ENCODE results near the gene ARHGAP10.

ARHGAP10 gene

DNA sequence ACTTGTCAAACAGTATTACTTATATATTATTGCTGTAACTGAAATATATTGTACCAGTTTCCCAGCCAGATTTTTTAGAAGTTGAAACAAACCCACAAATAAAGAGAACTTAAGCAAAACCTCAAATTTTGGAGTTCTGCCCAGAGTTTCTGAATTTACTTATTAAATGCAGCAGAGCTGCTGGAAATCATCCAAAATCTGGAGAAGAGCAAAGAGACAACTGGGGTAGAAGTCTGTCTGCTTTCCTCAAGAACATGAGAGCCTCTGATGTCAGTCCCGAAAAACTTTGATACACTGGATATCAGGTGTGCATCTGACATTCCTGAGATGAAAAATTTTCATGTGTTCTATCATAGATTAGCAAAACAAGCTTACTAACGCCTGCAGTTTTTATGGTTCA, 384.4 kb downstream of the ARHGAP10 start:
- H3K4me1 ChIP-seq (ENCODE audit: insufficient read depth, low read length): no peaks in the 10 kb centered on the region
- H3K9ac ChIP-seq (ENCODE audit: low read depth, low read length): no peak overlapping the region
- no peak overlapping the region for H3K4me2 ChIP-seq (ENCODE audit: insufficient read depth, low read length)
- H3K36me3 ChIP-seq (ENCODE audit: insufficient read depth, low read length): no peaks in the 10 kb centered on the region
- H3K27me3 ChIP-seq (ENCODE audit: insufficient read depth, low read length, poor library complexity): no peaks in the 10 kb centered on the region
- H3K9me3 ChIP-seq (ENCODE audit: insufficient read depth, low read length, severe bottlenecking): no peaks in the 10 kb centered on the region
- no peaks in the 10 kb centered on the region for H3K79me2 ChIP-seq (ENCODE audit: insufficient read depth, low read length)
- no peak overlapping the region for H3K27ac ChIP-seq (ENCODE audit: low read length)
- ATAC-seq (ENCODE audit: insufficient read depth, low read depth) (no peak), DNase-seq (no peak)
- H2AFZ ChIP-seq (ENCODE audit: low read depth, low read length): no peak overlapping the region
- H4K20me1 ChIP-seq (ENCODE audit: insufficient read depth, low read length): no peaks in the 10 kb centered on the region
- TF ChIP-seq CTCF (IDR thresholded peaks at IDR 0.05; ENCODE audit: borderline replicate concordance, extremely low read depth, low read length, poor library complexity, severe bottlenecking): no peak
- TF ChIP-seq EZH2 (IDR thresholded peaks at IDR 0.05; ENCODE audit: borderline replicate concordance, low read depth, low read length, severe bottlenecking): no peak
- no peak overlapping the region for H3K4me3 ChIP-seq (ENCODE audit: low read depth in 1 of 2, low read length in 2 of 2)

GRCh38 chr4:148116969-148117368, 385.1 kb downstream of the ARHGAP10 start:
- TF ChIP-seq EZH2 (IDR thresholded peaks at IDR 0.05; ENCODE audit: borderline replicate concordance, low read depth, low read length, severe bottlenecking) (no peak), CTCF (IDR thresholded peaks at IDR 0.05; ENCODE audit: borderline replicate concordance, extremely low read depth, low read length, poor library complexity, severe bottlenecking) (no peak)
- no peak overlapping the region for H3K27ac ChIP-seq (ENCODE audit: low read length)
- H3K9ac ChIP-seq (ENCODE audit: low read depth, low read length): no peak overlapping the region
- no peak overlapping the region for H3K4me3 ChIP-seq (ENCODE audit: low read depth in 1 of 2, low read length in 2 of 2)
- no peaks in the 10 kb centered on the region for H3K36me3 ChIP-seq (ENCODE audit: insufficient read depth, low read length)
- no peak for ATAC-seq (ENCODE audit: insufficient read depth, low read depth)
- H2AFZ ChIP-seq (ENCODE audit: low read depth, low read length): no peak overlapping the region
- no peaks in the 10 kb centered on the region for H3K79me2 ChIP-seq (ENCODE audit: insufficient read depth, low read length)
- DNase-seq: no peak
- H4K20me1 ChIP-seq (ENCODE audit: insufficient read depth, low read length): no peaks in the 10 kb centered on the region
- H3K4me2 ChIP-seq (ENCODE audit: insufficient read depth, low read length): no peak overlapping the region
- no peaks in the 10 kb centered on the region for H3K4me1 ChIP-seq (ENCODE audit: insufficient read depth, low read length)
- H3K9me3 ChIP-seq (ENCODE audit: insufficient read depth, low read length, severe bottlenecking): no peaks in the 10 kb centered on the region
- H3K27me3 ChIP-seq (ENCODE audit: insufficient read depth, low read length, poor library complexity): no peaks in the 10 kb centered on the region

GRCh38 chr4:148118179-148118578, 386.3 kb downstream of the ARHGAP10 start:
- Histone ChIP-seq H3K4me3 (ENCODE audit: low read depth in 1 of 2, low read length in 2 of 2) (no peak overlapping the region), H3K9ac (ENCODE audit: low read depth, low read length) (no peak overlapping the region), H3K4me2 (ENCODE audit: insufficient read depth, low read length) (no peak overlapping the region), H3K36me3 (ENCODE audit: insufficient read depth, low read length) (no peaks in the 10 kb centered on the region), H3K27me3 (ENCODE audit: insufficient read depth, low read length, poor library complexity) (no peaks in the 10 kb centered on the region), H4K20me1 (ENCODE audit: insufficient read depth, low read length) (no peaks in the 10 kb centered on the region), H3K79me2 (ENCODE audit: insufficient read depth, low read length) (no peaks in the 10 kb centered on the region), H3K4me1 (ENCODE audit: insufficient read depth, low read length) (no peaks in the 10 kb centered on the region), H3K27ac (ENCODE audit: low read length) (no peak overlapping the region), H2AFZ (ENCODE audit: low read depth, low read length) (no peak overlapping the region), H3K9me3 (ENCODE audit: insufficient read depth, low read length, severe bottlenecking) (no peaks in the 10 kb centered on the region)
- no peak for DNase-seq
- no peak for ATAC-seq (ENCODE audit: insufficient read depth, low read depth)
- TF ChIP-seq CTCF (IDR thresholded peaks at IDR 0.05; ENCODE audit: borderline replicate concordance, extremely low read depth, low read length, poor library complexity, severe bottlenecking) (no peak), EZH2 (IDR thresholded peaks at IDR 0.05; ENCODE audit: borderline replicate concordance, low read depth, low read length, severe bottlenecking) (no peak)

DNA sequence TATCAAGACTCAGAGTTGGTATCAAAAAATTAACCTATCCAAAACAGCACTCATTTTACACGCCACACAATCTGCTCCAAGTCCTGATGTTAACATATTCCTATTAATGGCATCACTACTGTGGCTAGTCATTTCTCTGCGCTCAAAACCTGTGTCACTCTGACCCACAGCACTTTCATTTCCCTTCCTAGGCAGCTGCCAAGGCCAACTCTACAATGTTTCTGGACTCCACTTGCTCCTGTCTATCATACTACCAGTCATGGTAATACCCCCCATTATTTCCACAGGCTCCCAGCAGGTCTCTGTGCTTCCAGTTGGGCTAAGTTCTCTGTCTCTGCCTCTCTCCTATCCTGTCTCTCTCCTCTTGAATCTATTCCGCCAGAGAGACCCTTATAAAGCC, 386.7 kb downstream of the ARHGAP10 start:
- Histone ChIP-seq H3K27me3 (ENCODE audit: insufficient read depth, low read length, poor library complexity) (no peaks in the 10 kb centered on the region), H3K4me3 (ENCODE audit: low read depth in 1 of 2, low read length in 2 of 2) (no peak overlapping the region), H3K36me3 (ENCODE audit: insufficient read depth, low read length) (no peaks in the 10 kb centered on the region), H3K79me2 (ENCODE audit: insufficient read depth, low read length) (no peaks in the 10 kb centered on the region), H3K27ac (ENCODE audit: low read length) (no peak overlapping the region), H4K20me1 (ENCODE audit: insufficient read depth, low read length) (no peaks in the 10 kb centered on the region), H3K9ac (ENCODE audit: low read depth, low read length) (no peak overlapping the region), H2AFZ (ENCODE audit: low read depth, low read length) (no peak overlapping the region), H3K4me1 (ENCODE audit: insufficient read depth, low read length) (no peaks in the 10 kb centered on the region), H3K4me2 (ENCODE audit: insufficient read depth, low read length) (no peak overlapping the region), H3K9me3 (ENCODE audit: insufficient read depth, low read length, severe bottlenecking) (no peaks in the 10 kb centered on the region)
- ATAC-seq (ENCODE audit: insufficient read depth, low read depth) (no peak), DNase-seq (no peak)
- TF ChIP-seq EZH2 (IDR thresholded peaks at IDR 0.05; ENCODE audit: borderline replicate concordance, low read depth, low read length, severe bottlenecking) (no peak), CTCF (IDR thresholded peaks at IDR 0.05; ENCODE audit: borderline replicate concordance, extremely low read depth, low read length, poor library complexity, severe bottlenecking) (no peak)

Data from DND-41 (cell line).